Measurements from ENCODE around the gene FZD1.
A peak's percentile ranks its signal among the peaks of the same experiment; 100 is the strongest.

DNA sequence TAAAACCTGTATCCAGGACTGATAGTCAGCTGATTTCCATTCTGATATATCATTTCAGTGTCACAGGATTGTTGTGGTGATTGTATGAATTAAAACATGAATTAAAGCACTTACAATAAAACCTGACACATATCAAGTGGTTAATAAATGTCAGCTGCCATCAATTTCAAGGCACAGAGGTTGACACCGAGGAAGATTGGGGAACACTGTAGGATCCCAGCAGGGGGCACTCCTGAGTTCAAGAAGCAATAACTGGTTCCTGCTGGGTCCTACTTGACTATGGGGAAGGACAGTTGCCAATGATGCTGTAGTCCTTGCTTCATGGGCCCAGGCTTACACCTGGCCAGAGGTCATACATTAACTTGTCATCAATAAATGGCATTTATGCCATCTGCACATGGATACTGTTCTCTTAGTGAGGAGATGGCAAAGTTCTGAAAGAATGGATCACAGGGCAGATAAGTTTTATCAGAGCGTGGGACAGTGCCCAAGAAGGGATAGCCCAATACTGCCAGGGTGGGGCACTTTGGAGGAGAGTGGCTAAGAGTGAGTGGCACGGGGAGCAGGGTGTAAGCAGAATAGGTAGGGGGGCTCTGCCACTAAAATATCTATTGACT is 24.1 kb downstream of the FZD1 start:
- TF ChIP-seq, protein P1, sequence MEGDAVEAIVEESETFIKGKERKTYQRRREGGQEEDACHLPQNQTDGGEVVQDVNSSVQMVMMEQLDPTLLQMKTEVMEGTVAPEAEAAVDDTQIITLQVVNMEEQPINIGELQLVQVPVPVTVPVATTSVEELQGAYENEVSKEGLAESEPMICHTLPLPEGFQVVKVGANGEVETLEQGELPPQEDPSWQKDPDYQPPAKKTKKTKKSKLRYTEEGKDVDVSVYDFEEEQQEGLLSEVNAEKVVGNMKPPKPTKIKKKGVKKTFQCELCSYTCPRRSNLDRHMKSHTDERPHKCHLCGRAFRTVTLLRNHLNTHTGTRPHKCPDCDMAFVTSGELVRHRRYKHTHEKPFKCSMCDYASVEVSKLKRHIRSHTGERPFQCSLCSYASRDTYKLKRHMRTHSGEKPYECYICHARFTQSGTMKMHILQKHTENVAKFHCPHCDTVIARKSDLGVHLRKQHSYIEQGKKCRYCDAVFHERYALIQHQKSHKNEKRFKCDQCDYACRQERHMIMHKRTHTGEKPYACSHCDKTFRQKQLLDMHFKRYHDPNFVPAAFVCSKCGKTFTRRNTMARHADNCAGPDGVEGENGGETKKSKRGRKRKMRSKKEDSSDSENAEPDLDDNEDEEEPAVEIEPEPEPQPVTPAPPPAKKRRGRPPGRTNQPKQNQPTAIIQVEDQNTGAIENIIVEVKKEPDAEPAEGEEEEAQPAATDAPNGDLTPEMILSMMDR (IDR thresholded peaks at IDR 0.05): peak in 4 of 7 experiments; percentile 24 to 36 (median 32)
- TF ChIP-seq POLR2AphosphoS5 (IDR thresholded peaks at IDR 0.05) (no peak), EP300 (IDR thresholded peaks at IDR 0.05) (no peak)
